Stimulated activated naive CD4-positive, alpha-beta T cell (primary cell): ENCODE measurements around the gene SNTG2.

Experiments
- DNase-seq, 6 experiments: peaks; one replicate each; lab custom pipeline; 2025; lab: John Stamatoyannopoulos, UW

Gene SNTG2

DNA sequence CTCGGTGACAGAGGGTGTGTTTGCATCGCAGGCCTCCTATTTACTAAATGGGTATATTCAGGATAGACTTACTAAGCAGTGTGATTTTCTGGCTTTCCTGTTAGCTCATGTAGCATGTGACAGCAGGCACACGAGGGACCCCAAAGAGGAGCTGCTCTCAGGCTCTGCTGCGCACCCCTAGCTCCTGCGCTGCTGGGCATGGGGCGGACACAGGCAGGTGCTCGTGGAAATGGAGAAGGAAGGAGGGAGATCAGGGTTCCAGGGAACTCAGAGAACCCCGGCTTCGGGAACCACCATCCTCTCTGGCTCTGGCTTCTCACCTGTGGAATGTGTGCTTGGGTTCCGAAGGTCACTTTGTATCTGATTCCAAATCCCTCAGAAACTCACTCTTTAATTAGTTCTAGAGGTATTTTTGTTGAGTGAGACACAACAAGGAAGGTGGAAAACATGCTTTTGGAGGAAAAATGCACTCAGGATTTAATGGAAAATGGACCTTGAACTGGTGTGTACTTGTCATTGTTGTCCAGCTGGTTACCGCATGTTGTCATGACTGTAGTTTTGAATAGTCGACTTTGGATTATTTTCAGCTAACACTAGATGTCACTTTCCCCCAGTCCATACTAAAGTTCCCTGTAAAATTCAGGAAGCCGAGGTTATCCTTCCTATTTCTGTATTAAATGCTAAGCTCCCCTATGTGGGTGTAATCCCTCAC is 3.5 kb downstream of the SNTG2 start:
- no peak for DNase-seq

- no peak for DNase-seq
Measured at GRCh38 chr2:954687-955000, 4.0 kb downstream of the SNTG2 start.

GRCh38 chr2:955829-956731 is 5.4 kb downstream of the SNTG2 start:
- DNase-seq: no peak

DNA sequence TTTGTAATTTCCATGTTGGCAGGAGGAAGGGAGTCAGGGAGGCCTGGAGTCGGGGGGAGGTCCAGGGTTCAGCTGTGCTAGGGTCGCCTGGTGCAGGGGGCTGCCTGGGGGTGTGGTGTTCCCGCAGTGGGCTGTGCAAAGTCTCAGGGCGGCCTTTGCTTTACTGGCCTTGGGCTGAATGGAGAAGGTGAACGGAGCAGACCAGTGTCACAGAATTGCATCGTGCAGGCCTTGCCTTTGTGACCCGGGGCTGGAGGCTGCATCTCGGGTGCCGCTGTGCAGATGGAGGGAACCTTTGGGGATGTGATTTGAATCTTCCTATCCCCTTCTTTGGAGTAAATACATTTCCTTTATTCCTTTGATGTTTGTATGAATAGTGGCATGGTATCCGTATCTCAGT is 8.8 kb downstream of the SNTG2 start:
- DNase-seq: no peak

- DNase-seq: no peak
Measured at GRCh38 chr2:960061-960736, 9.6 kb downstream of the SNTG2 start.

- DNase-seq: no peak
Measured at GRCh38 chr2:961786-962185, 11.1 kb downstream of the SNTG2 start.

DNA sequence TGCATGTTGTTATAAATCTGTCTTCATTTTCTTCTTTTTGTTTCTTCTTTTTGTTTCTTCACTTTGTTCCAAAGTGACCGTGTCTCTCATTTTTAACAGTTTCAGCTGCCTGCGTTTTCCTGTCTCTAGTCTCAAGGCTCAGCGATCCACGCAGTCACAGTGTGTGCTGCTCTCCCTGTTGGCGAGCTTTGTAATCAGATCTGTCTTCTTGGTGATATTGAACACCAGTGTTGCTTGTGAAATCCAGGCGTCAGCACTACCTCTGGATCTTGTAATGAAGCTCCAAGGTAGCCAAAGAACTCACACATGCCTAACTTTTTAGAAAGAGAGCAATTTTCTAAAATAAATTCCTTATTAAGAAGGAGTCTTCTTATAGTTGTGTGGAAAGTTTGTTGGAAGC is 13.2 kb downstream of the SNTG2 start:
- no peak for DNase-seq

GRCh38 chr2:964562-964961 is 13.9 kb downstream of the SNTG2 start:
- DNase-seq: no peak

- DNase-seq: no peak
Measured at GRCh38 chr2:965640-966147, 15.0 kb downstream of the SNTG2 start.

DNA sequence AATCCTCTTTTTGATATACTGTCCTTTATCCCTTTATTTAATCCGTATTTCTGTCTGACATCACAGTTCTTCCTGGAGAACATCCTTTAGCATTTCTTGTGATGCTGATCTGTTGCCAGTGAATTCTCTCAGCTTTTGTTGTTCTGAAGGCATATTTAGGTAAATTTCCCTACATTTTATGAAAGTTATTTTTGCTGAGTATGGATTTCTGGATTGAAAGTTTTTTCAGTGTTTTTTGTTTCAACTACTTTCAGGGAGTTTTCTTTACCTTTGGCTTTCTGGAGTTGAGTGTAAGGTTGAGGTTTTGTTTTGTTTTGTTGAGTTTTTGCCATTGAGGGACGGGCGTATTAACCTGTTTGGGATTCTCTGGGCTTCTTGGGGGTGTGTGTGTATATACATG is 22.5 kb downstream of the SNTG2 start:
- no peak for DNase-seq

GRCh38 chr2:974054-974453 is 23.4 kb downstream of the SNTG2 start:
- peak in 3 of 6 experiments; percentile 18 to 39 (median 37) for DNase-seq

GRCh38 chr2:974502-974901 is 23.9 kb downstream of the SNTG2 start:
- DNase-seq: peak in 1 of 6 experiments; percentile 29

DNA sequence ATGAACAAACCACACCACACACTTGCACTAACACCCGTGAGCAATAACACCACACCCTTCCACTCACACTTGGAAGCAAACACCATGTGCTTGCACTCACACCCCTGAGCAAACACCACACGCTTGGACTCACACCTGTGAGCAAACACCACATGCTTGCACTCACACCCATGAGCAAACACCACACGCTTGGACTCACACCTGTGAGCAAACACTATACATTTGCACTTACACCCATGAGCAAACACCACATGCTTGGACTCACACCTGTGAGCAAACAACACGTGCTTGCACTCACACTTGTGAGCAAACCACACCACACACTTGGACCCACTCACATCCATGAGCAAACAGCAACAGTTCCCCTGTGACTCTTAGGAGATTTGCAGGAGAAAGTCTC is 24.4 kb downstream of the SNTG2 start:
- DNase-seq: no peak

GRCh38 chr2:979069-979928 is 28.6 kb downstream of the SNTG2 start:
- no peak for DNase-seq

GRCh38 chr2:980176-980575 is 29.5 kb downstream of the SNTG2 start:
- DNase-seq: no peak

DNA sequence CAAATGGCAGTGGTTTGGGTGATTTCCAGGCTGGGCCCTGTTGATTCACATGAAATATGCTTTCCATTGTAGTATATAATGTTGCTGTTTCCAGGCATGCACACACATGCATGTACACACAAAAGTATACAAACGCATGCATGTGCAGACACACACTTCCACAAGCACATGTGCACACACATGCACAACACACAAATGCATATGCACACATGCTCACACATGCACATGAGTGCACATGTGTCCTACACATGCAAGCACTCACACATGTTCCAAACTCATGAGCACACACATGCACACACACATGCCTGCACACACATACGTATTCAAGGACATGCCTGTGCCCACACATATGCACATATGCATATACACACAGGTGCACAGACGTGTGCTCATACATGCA is 30.6 kb downstream of the SNTG2 start:
- DNase-seq: no peak

DNA sequence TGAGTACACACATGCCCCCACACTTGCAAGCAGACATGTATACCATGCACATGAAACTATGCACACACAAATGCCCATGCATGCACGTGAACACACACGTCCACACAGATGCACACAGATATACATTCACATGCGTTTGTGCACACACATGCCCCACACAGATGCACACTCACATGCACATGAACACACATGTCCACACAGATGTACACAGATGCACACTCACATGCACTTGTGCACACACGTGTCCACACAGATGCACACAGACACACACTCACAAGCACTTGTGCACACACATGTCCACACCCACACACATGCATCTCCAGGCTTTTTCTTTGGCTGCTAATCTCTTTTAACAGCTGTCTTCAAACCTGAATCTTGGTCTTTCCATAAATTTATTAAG is 31.1 kb downstream of the SNTG2 start:
- no peak for DNase-seq

DNA sequence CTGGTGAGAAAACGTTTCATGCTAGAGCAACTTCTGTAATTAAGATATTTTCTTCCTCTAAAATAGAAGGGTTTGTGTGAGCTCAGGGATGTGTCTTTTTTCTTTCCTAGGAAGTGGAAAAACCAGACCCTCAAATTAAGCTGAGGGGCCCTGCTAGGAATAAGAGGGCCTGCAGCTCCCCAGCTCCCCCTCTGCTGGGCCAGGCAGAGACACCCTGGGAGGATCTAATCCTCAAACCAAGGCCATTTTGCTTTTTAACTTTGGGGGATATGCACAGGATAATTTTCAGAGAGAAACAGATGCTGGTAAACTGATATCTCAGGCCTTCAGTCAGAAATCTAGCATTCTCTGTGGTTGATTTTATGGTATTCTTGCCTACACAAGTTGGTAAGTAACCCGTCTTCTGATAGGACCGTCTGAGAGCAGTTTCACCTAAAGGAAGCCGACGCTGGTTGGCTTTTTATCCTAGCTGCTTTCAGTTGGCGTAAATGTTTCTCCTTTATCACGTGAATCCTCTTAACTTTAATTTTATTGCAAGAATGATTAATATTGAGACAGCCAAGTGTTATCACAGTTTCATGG is 34.8 kb downstream of the SNTG2 start:
- peak in 3 of 6 experiments; percentile 1 to 20 (median 7) for DNase-seq

- DNase-seq: no peak
Measured at GRCh38 chr2:987789-988188, 37.1 kb downstream of the SNTG2 start.

DNA sequence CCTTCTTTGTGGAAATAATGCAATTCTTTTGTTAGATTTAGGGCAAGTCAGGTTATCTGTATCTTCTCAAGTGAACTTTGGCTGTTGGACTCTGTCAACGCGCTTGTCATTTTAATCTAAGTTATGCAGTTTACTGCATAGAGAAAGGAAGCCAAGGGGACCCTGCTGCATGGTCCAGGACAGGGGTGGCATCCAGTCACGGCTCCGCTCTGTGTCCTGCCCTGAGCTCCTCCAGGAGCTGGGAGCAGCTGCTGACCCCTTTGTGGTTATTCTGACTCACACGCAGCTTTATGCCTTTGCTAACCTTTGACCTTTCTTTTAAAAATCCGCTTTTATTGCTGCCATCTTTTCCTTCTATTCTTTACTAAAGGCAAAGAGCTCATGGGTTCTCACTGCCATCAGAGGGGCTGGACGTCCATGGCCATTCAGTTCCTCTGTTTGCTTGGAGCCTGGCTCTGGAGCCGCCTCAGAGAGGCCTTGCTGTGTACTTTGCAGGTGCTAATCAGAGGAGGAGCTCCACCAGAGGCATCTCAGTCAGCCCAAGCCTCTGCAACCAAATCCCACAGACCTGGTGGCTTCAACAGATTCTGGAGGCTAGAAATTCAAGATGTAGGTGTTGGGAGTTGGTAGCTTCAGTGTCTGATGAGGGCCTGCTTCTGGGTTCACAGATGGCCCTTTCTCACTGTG is 39.3 kb downstream of the SNTG2 start:
- DNase-seq: no peak

GRCh38 chr2:990970-991369 is 40.3 kb downstream of the SNTG2 start:
- DNase-seq: no peak
